Right kidney (tissue), 1 donor: ENCODE measurements around the gene GCNT2.
"Not testable (repeated sequence)": the region's sequence is repeated elsewhere in the genome, so short reads cannot be mapped to it uniquely, and the experiment has no call there.

Experiments used
- DNase-seq: peaks from one replicate; pipeline ENCODE4 v3.0.0-alpha.2; 2016

The GCNT2 gene

DNA sequence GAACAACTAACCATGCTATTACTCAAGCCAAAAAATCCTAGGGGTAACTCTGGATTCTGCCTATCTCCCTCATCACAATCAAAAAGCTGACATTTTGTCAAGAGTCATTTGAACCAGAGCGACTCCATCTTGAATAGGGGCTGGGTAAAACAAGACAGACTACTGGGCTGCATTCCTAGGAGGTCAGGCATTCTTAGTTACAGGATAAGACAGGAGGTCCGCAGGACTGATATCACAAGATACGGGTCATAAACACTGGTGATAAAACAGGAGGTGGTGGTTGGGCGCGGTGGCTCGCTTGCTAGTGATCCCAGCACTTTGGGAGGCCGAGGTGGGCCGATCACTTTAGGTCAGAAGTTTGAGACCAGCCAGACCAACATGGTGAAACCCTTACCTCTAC lies 141.1 kb downstream of the GCNT2 start:
- DNase-seq = no peak

DNA sequence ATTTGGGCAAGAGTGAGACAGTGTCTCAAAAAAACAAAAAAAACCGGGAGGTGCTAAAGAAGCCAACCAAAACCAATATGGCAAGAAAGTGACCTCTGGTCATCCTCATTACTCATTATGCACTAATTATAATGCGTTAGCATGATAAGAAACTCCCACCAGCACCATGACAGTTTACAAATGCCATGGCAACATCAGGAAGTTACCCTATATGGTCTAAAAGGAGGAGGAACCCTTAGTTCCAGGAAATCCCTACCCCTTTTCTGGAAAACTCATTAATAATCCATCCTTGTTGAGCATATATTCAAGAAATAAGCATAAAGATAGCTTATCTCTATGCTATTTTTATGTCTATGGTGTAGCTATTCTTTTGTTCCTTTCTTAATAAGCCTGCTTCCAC lies 141.6 kb downstream of the GCNT2 start:
- DNase-seq = no peak

DNA sequence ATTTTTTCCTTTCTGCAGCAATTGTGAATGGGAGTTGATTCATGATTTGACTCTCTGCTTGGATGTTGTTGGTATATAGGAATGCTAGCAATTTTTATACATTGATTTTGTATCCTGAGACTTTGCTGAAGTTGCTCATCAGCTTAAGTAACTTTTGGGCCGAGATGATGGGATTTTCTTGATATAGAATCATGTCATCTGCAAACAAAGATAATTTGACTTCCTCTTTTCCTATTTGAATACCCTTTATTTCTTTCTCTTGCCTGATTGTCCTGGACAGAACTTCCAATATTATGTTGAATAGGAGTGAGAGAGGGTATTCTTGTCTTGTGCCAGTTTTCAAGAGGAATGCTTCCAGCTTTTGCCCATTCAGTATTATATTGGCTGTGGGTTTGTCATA lies 144.4 kb downstream of the GCNT2 start:
- DNase-seq = not testable (repeated sequence)

- no peak for DNase-seq
Observed at GRCh38 chr6:10668126-10668917, 147.2 kb downstream of the GCNT2 start.

GRCh38 chr6:10676403-10676802 lies 155.3 kb downstream of the GCNT2 start:
- no peak for DNase-seq

DNA sequence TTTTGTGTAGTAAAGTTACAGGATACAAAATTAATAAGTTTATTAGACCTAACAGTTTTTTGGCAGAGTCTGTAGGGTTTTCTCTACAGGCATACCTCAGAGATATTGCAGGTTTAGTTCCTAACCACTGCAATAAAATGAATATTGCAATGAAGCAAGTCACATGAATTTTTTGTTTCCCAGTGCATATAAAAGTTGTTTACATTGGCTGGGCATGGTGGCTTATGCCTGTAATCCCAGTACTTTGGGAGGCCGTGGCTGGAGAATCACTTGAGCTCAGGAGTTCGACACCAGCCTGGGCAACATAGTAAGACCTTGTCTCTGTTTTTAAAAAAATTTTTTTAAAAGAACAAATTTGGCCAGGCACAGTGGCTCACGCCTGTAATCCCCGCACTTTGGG lies 157.3 kb downstream of the GCNT2 start:
- DNase-seq = no peak
